H9 (cell line): Measurements from ENCODE around the gene RPP25. TPM values are rescaled to one million over a fixed set of nuclear protein-coding genes. Genes with fewer than 3 reads are reported as not detected.

ENCODE experiments used
- DNase-seq: peaks from one replicate; pipeline ENCODE4 v3.0.0-alpha.2; 2017
- H2AFZ ChIP-seq: one replicate; pipeline ENCODE4 v1.6.1; 2013; ENCODE audit warnings: mild to moderate bottlenecking, low read length, control low read depth, moderate library complexity
- H2AK5ac ChIP-seq: 2 replicates; pipeline ENCODE4 v1.6.1; 2013; ENCODE audit warnings: low read length, control low read depth, mixed read lengths; ENCODE audit not compliant: insufficient read length
- H2BK120ac ChIP-seq: one replicate; pipeline ENCODE4 v1.6.1; 2013; ENCODE audit warnings: low read depth, mild to moderate bottlenecking, low read length, control low read depth, inconsistent platforms; ENCODE audit not compliant: poor library complexity, severe bottlenecking
- H2BK12ac ChIP-seq: 2 replicates; pipeline ENCODE4 v1.6.1; 2013; ENCODE audit warnings: low read length, control low read depth, mixed read lengths, low read depth; ENCODE audit not compliant: insufficient read length
- H2BK15ac ChIP-seq: 2 replicates; pipeline ENCODE4 v1.6.1; 2013; ENCODE audit warnings: low read depth, low read length, control low read depth
- H2BK20ac ChIP-seq: one replicate; pipeline ENCODE4 v1.6.1; 2013; ENCODE audit warnings: low read depth, mild to moderate bottlenecking, low read length, control low read depth, inconsistent platforms; ENCODE audit not compliant: poor library complexity, severe bottlenecking
- H2BK5ac ChIP-seq: 2 replicates; pipeline ENCODE4 v1.6.1; 2013; ENCODE audit warnings: low read length, control low read depth, mixed read lengths; ENCODE audit not compliant: insufficient read length
- H3K14ac ChIP-seq: 2 replicates; pipeline ENCODE4 v1.6.1; 2013; ENCODE audit warnings: low read length, control low read depth; ENCODE audit not compliant: insufficient read depth
- H3K18ac ChIP-seq: 2 replicates; pipeline ENCODE4 v1.6.1; 2013; ENCODE audit warnings: low read depth, mild to moderate bottlenecking, mixed read lengths, low read length, control low read depth; ENCODE audit not compliant: insufficient read length
- H3K23ac ChIP-seq: 2 replicates; pipeline ENCODE4 v1.6.1; 2013; ENCODE audit warnings: low read length, control low read depth, mixed read lengths, low read depth; ENCODE audit not compliant: insufficient read length
- H3K23me2 ChIP-seq: 2 replicates; pipeline ENCODE4 v1.6.1; 2013; ENCODE audit warnings: low read depth, mild to moderate bottlenecking, mixed read lengths, low read length, control low read depth; ENCODE audit not compliant: insufficient read length, poor library complexity, severe bottlenecking
- H3K27ac ChIP-seq: 2 replicates; pipeline ENCODE4 v1.5.1; 2013; ENCODE audit warnings: low read length, control low read depth, mixed read lengths, low read depth; ENCODE audit not compliant: insufficient read length
- H3K27me3 ChIP-seq: 2 replicates; pipeline ENCODE4 v1.6.1; 2013; ENCODE audit warnings: low read length, control low read depth, inconsistent platforms; ENCODE audit not compliant: insufficient read depth
- H3K4ac ChIP-seq: 2 replicates; pipeline ENCODE4 v1.6.1; 2013; ENCODE audit warnings: low read depth, mild to moderate bottlenecking, control low read depth, inconsistent platforms, low read length, moderate library complexity
- H3K4me1 ChIP-seq: 2 replicates; pipeline ENCODE4 v1.6.1; 2013; ENCODE audit warnings: low read length, control low read depth, inconsistent platforms; ENCODE audit not compliant: insufficient read depth
- H3K4me2 ChIP-seq: 2 replicates; pipeline ENCODE4 v1.6.1; 2013; ENCODE audit warnings: low read length, control low read depth, mixed read lengths; ENCODE audit not compliant: insufficient read length, insufficient read depth
- H3K56ac ChIP-seq: 2 replicates; pipeline ENCODE4 v1.6.1; 2013; ENCODE audit warnings: low read depth, mild to moderate bottlenecking, mixed read lengths, low read length, control low read depth; ENCODE audit not compliant: insufficient read length
- H3K79me1 ChIP-seq: 2 replicates; pipeline ENCODE4 v1.6.1; 2013; ENCODE audit warnings: low read depth, mild to moderate bottlenecking, moderate library complexity, low read length, control low read depth, inconsistent platforms; ENCODE audit not compliant: insufficient read depth, poor library complexity, severe bottlenecking
- H3K79me2 ChIP-seq: 2 replicates; pipeline ENCODE4 v1.6.1; 2013; ENCODE audit warnings: low read length, control low read depth, inconsistent platforms; ENCODE audit not compliant: insufficient read depth
- H3K9ac ChIP-seq: 2 replicates; pipeline ENCODE4 v1.6.1; 2013; ENCODE audit warnings: low read length, control low read depth, mixed read lengths; ENCODE audit not compliant: insufficient read length; ENCODE audit errors: extremely low read depth
- H3K9me3 ChIP-seq: one replicate; pipeline ENCODE4 v1.6.1; 2013; ENCODE audit warnings: low read depth, low read length, inconsistent platforms; ENCODE audit not compliant: control insufficient read depth
- H3T11ph ChIP-seq: one replicate; pipeline ENCODE4 v1.6.1; 2013; ENCODE audit warnings: mild to moderate bottlenecking, low read length, control low read depth, inconsistent platforms
- H4K20me1 ChIP-seq: one replicate; pipeline ENCODE4 v1.6.1; 2013; ENCODE audit not compliant: control insufficient read depth, insufficient read length, insufficient read depth
- H4K5ac ChIP-seq: 2 replicates; pipeline ENCODE4 v1.6.1; 2013; ENCODE audit warnings: low read depth, mild to moderate bottlenecking, mixed read lengths, low read length, control low read depth; ENCODE audit not compliant: insufficient read length
- H4K8ac ChIP-seq: replicated peaks from 2 replicates; pipeline ENCODE4 v1.6.1; 2013; ENCODE audit warnings: low read length, control low read depth, mixed read lengths, low read depth; ENCODE audit not compliant: insufficient read length
- H4K91ac ChIP-seq: 2 replicates; pipeline ENCODE4 v1.6.1; 2013; ENCODE audit warnings: low read depth, mild to moderate bottlenecking, moderate library complexity, mixed read lengths, low read length, control low read depth; ENCODE audit not compliant: insufficient read length
- H3K27ac Mint-ChIP-seq, 3 experiments: 2 replicates in 2 of 3; 3 replicates in 1 of 3; pipeline ENCODE4 v1.8.0; 2020 to 2021; ENCODE audit warnings: mixed read lengths in 3 of 3, mild to moderate bottlenecking in 1 of 3, moderate library complexity in 1 of 3
- H3K27me3 Mint-ChIP-seq: 2 replicates; pipeline ENCODE4 v1.8.0; 2021; ENCODE audit warnings: low read depth, mild to moderate bottlenecking, moderate library complexity, mixed read lengths
- H3K36me3 Mint-ChIP-seq, 3 experiments: 2 replicates in 2 of 3; 3 replicates in 1 of 3; pipeline ENCODE4 v1.8.0; 2020 to 2021; ENCODE audit warnings: low read depth in 3 of 3, mixed read lengths in 3 of 3; ENCODE audit not compliant: insufficient read depth in 1 of 3
- H3K4me1 Mint-ChIP-seq, 2 experiments: 2 replicates each; pipeline ENCODE4 v1.8.0; 2020; ENCODE audit warnings: mixed read lengths in 2 of 2
- H3K4me3 Mint-ChIP-seq, 2 experiments: 2 replicates in 1 of 2; 3 replicates in 1 of 2; pipeline ENCODE4 v1.8.0; 2020 to 2021; ENCODE audit warnings: mild to moderate bottlenecking in 2 of 2, mixed read lengths in 2 of 2, moderate library complexity in 1 of 2
- H3K9me3 Mint-ChIP-seq, 2 experiments: 2 replicates in 1 of 2; 3 replicates in 1 of 2; pipeline ENCODE4 v1.8.0; 2020; ENCODE audit warnings: mild to moderate bottlenecking in 2 of 2, mixed read lengths in 2 of 2, moderate library complexity in 1 of 2
- CTCF ChIP-seq: fragments of 200-600 bp; sonication (generic); conservative IDR thresholded peaks from 3 replicates; pipeline ENCODE4 v1.8.0; 2021; ENCODE audit warnings: antibody characterized with exemption, mild to moderate bottlenecking
- WGBS: extraction: QIAGEN DNeasy Blood & Tissue Kit; methylation state at CpG from one replicate; pipeline ENCODE4 v1.1.7; 2013; ENCODE audit warnings: missing lambda C conversion rate, low lambda C conversion rate, mixed read lengths; ENCODE audit not compliant: insufficient read length; ENCODE audit errors: extremely low coverage; 5-methylcytosine and 5-hydroxymethylcytosine counted together
- total RNA-seq: library from RNA; stranded (reverse); gene quantifications from 2 replicates; pipeline ENCODE4 v1.2.1, GENCODE V29; 2021

RPP25 gene
- total RNA-seq, 1 experiment from 2014 or later: 12.6 TPM

- no peak overlapping the region for H2BK5ac ChIP-seq
- no peak overlapping the region for H4K91ac ChIP-seq
- no peaks in the 10 kb centered on the region for H3K23me2 ChIP-seq
- H2BK12ac ChIP-seq: no peak overlapping the region
- H4K8ac ChIP-seq: no peak overlapping the region
- H4K20me1 ChIP-seq: no peaks in the 10 kb centered on the region
- peaks cover 38 to 58% (median 51%) of the 10 kb centered on the region in 3 experiments for H3K36me3 Mint-ChIP-seq
- H3K27me3 ChIP-seq: no peaks in the 10 kb centered on the region
- no peak overlapping the region for H3K23ac ChIP-seq
- H3K27me3 Mint-ChIP-seq: no peaks in the 10 kb centered on the region
- peaks cover 0 to 5% of the 10 kb centered on the region in 2 experiments; a peak in 1 of 5 replicates for H3K9me3 Mint-ChIP-seq
- H3T11ph ChIP-seq: no peak overlapping the region
- no peak overlapping the region for H2BK120ac ChIP-seq
- no peaks in the 10 kb centered on the region for H3K79me1 ChIP-seq
- no peaks in the 10 kb centered on the region for H3K4me1 Mint-ChIP-seq
- H3K4me3 Mint-ChIP-seq: no peak overlapping the region
- no peaks in the 10 kb centered on the region for H3K4me1 ChIP-seq
- H3K18ac ChIP-seq: no peak overlapping the region
- no peak for TF ChIP-seq CTCF
- H3K9ac ChIP-seq: no peak overlapping the region
- H2BK15ac ChIP-seq: no peak overlapping the region
- no peak overlapping the region for H3K27ac Mint-ChIP-seq
- no peak for DNase-seq
- H4K5ac ChIP-seq: no peak overlapping the region
- no peaks in the 10 kb centered on the region for H3K9me3 ChIP-seq
- no peak overlapping the region for H3K56ac ChIP-seq
- no CpG with 5 or more reads among the region's 9 CpGs for WGBS
- H3K14ac ChIP-seq: no peak overlapping the region
- H2AK5ac ChIP-seq: no peak overlapping the region
- H3K79me2 ChIP-seq: no peaks in the 10 kb centered on the region
- H3K4me2 ChIP-seq: no peak overlapping the region
- no peak overlapping the region for H2BK20ac ChIP-seq
- H2AFZ ChIP-seq: no peak overlapping the region
- no peak overlapping the region for H3K27ac ChIP-seq
- H3K4ac ChIP-seq: no peak overlapping the region
Observed at GRCh38 chr15:74913041-74913440, 43.5 kb downstream of the RPP25 start.
